Osteoblast (primary cell): Measurements from ENCODE around the gene RABIF. TPM values are rescaled to one million over a fixed set of nuclear protein-coding genes. Genes with fewer than 3 reads are reported as not detected.

Experiments used
- DNase-seq: peaks from one replicate; pipeline ENCODE4 v3.0.0; 2011; ENCODE audit warnings: low spot score, mixed read lengths; ENCODE audit not compliant: insufficient read length; ENCODE audit errors: missing footprints
- H2AFZ ChIP-seq: 2 replicates; pipeline ENCODE4 v1.6.0; 2011; ENCODE audit warnings: mild to moderate bottlenecking, low read length
- H3K27ac ChIP-seq: 2 replicates; pipeline ENCODE4 v1.5.1; 2011; ENCODE audit warnings: mild to moderate bottlenecking, low read depth, low read length, moderate library complexity
- H3K27me3 ChIP-seq: 2 replicates; pipeline ENCODE4 v1.6.0; 2012; ENCODE audit warnings: mild to moderate bottlenecking, control low read depth, inconsistent platforms, low read length, moderate library complexity; ENCODE audit not compliant: insufficient read depth
- H3K36me3 ChIP-seq: 2 replicates; pipeline ENCODE4 v1.5.1; 2011; ENCODE audit warnings: mild to moderate bottlenecking, low read length, control low read depth, moderate library complexity; ENCODE audit not compliant: insufficient read depth
- H3K4me1 ChIP-seq: 2 replicates; pipeline ENCODE4 v1.5.1; 2011; ENCODE audit warnings: mild to moderate bottlenecking, low read length, control low read depth, moderate library complexity; ENCODE audit not compliant: insufficient read depth
- H3K4me2 ChIP-seq: 2 replicates; pipeline ENCODE4 v1.6.0; 2011; ENCODE audit warnings: mild to moderate bottlenecking, low read length; ENCODE audit not compliant: insufficient read depth
- H3K4me3 ChIP-seq: fragments of 200-600 bp; sonication (generic); 3 replicates; pipeline ENCODE4 v1.5.1; 2012; ENCODE audit warnings: mild to moderate bottlenecking, low read length, inconsistent platforms; ENCODE audit not compliant: insufficient read depth
- H3K79me2 ChIP-seq: 2 replicates; pipeline ENCODE4 v1.6.0; 2012; ENCODE audit warnings: mild to moderate bottlenecking, low read length, control low read depth, inconsistent platforms; ENCODE audit not compliant: insufficient read depth
- H3K9me3 ChIP-seq: 2 replicates; pipeline ENCODE4 v1.5.1; 2011; ENCODE audit warnings: low read depth, low read length, control low read depth
- H4K20me1 ChIP-seq: 2 replicates; pipeline ENCODE4 v1.6.0; 2012; ENCODE audit warnings: mild to moderate bottlenecking, low read length, control low read depth; ENCODE audit not compliant: insufficient read depth
- CTCF ChIP-seq: IDR thresholded peaks from 2 replicates; pipeline ENCODE4 v1.5.1; 2011; ENCODE audit warnings: mild to moderate bottlenecking, low read depth, low read length, moderate library complexity; ENCODE audit errors: extremely low read depth
- total RNA-seq: library from RNA; depleted of rRNA; stranded (reverse); fragments of >200 nt; gene quantifications from 2 replicates; pipeline ENCODE4 v1.2.3, GENCODE V29; 2012

The RABIF gene
- total RNA-seq, 1 donor, result 7.2 TPM

DNA sequence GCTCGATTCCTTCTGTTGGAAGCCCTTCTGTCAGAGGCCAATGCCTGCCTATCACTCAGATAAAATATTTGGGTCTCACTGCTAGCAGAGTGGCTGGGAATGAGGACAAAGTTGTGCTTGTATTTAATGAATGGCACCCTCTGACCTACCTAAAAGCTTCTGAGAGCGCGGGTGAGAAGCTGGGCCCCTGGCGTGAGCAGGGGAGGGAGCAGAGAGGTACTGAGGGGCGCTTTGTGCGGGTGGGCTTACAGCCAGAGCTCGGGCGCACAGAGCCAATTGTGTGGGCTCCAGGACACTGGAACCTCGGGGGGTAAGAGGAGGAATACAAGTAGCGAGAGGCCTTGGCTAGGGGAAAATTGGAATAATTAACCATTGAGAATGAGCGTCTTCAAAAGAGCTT lies 45.9 kb downstream of the RABIF start:
- Histone ChIP-seq H3K27me3 (peaks cover 4% of the 10 kb centered on the region), H3K4me2 (no peak overlapping the region), H3K79me2 (no peaks in the 10 kb centered on the region), H3K4me3 (no peak overlapping the region), H2AFZ (no peak overlapping the region), H3K4me1 (no peaks in the 10 kb centered on the region), H3K9me3 (no peaks in the 10 kb centered on the region), H4K20me1 (no peaks in the 10 kb centered on the region), H3K27ac (no peak overlapping the region), H3K36me3 (no peaks in the 10 kb centered on the region)
- no peak for DNase-seq
- no peak for TF ChIP-seq CTCF

- H3K4me3 ChIP-seq, result no peak overlapping the region
- no peaks in the 10 kb centered on the region for H3K4me1 ChIP-seq
- no peaks in the 10 kb centered on the region for H3K9me3 ChIP-seq
- peaks cover 31% of the 10 kb centered on the region for H3K27me3 ChIP-seq
- H3K36me3 ChIP-seq, result no peaks in the 10 kb centered on the region
- no peak overlapping the region for H3K4me2 ChIP-seq
- no peaks in the 10 kb centered on the region for H4K20me1 ChIP-seq
- TF ChIP-seq CTCF, result no peak
- H3K27ac ChIP-seq, result no peak overlapping the region
- H3K79me2 ChIP-seq, result no peaks in the 10 kb centered on the region
- no peak overlapping the region for H2AFZ ChIP-seq
- DNase-seq, result no peak
Measured at GRCh38 chr1:202837746-202838262, 51.1 kb downstream of the RABIF start.

DNA sequence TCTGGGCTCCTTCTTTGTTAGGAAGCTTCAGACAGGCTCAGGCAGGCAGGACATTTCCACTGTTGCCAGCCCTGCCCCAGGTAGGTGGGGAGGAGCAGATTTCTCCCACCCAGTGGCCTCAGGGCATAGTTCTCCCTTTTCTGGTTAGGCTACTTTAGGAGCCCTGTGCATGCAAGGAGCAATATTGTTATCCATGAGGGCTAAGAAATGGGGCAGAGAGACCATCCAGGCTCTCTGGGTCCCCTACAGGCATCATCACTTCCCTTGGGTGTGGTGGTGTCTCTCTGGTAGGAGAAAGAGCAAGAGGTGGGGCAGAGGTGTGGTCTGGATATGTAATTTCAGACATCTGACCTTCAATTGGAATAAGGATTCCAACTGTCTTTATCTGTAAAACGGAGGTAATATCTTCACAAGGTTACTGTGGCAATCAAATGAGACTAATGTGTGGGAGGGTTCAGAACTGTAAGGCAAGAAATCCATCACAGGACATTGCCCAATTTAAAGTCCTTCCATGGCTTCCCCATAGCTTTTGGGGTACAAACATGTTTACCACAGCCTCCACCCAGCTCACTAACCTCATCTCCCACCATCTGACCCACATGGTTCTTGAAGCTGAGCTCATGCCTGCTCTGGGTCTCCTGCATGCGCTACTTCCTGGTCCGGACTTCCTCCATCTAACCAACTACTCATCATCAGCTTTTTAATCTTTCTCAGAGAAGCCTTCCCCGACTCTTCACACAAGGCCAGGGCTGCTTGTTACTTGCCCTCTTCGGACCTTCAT lies 52.1 kb downstream of the RABIF start:
- TF ChIP-seq CTCF, result no peak
- H2AFZ ChIP-seq, result no peak overlapping the region
- no peaks in the 10 kb centered on the region for H3K36me3 ChIP-seq
- peaks cover 31% of the 10 kb centered on the region for H3K27me3 ChIP-seq
- DNase-seq, result no peak
- H3K4me1 ChIP-seq, result no peaks in the 10 kb centered on the region
- no peaks in the 10 kb centered on the region for H4K20me1 ChIP-seq
- no peak overlapping the region for H3K4me2 ChIP-seq
- H3K27ac ChIP-seq, result no peak overlapping the region
- no peaks in the 10 kb centered on the region for H3K79me2 ChIP-seq
- no peak overlapping the region for H3K4me3 ChIP-seq
- H3K9me3 ChIP-seq, result no peaks in the 10 kb centered on the region

DNA sequence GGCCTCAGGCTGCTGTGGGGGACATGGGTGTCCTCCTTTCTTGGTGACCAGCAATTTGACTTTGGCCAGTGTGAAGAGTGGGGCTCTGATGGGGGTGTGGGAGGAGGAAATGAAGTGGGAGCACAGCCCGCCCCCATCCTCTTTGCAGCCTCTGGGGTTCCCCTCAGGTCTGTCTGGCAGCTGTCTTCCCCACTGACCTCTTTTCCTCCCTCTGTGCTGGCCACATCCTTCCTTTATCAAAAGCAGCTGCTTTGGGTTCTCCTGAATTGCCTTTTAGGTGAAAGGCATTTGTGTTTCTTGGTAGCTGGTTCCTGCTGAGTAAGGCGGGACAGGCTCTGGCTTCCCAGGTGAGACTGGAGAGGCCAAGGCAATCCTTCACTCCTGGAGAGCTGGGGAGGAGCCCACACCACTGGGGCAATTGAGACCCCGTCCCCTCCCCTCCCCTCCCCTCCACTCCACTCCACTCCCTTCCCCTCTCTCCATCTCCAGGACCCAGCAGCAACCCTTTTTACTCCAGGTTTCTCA lies 53.3 kb downstream of the RABIF start:
- DNase-seq, result no peak
- H3K79me2 ChIP-seq, result no peaks in the 10 kb centered on the region
- H3K4me1 ChIP-seq, result no peaks in the 10 kb centered on the region
- H3K4me2 ChIP-seq, result no peak overlapping the region
- no peak overlapping the region for H3K4me3 ChIP-seq
- no peak for TF ChIP-seq CTCF
- H2AFZ ChIP-seq, result no peak overlapping the region
- no peak overlapping the region for H3K27ac ChIP-seq
- peaks cover 27% of the 10 kb centered on the region for H3K27me3 ChIP-seq
- H4K20me1 ChIP-seq, result no peaks in the 10 kb centered on the region
- H3K36me3 ChIP-seq, result no peaks in the 10 kb centered on the region
- no peaks in the 10 kb centered on the region for H3K9me3 ChIP-seq
